H1 (cell line): ENCODE data around the gene CYP2W1. TPM values are rescaled to one million over a fixed set of nuclear protein-coding genes. Genes with fewer than 3 reads are reported as not detected.

Experiments used
- CTCF ChIA-PET: fragments of 300-600 bp; sonication (Branson Sonifier 250); formaldehyde crosslinking; loops from one replicate; lab custom pipeline; 2021; ENCODE audit not compliant: partially characterized antibody; lab: Charles Lee
- POLR2A ChIA-PET: fragments of 300-600 bp; sonication (Branson Sonifier 250); formaldehyde crosslinking; loops from one replicate; lab custom pipeline; 2021; ENCODE audit warnings: inconsistent platforms; ENCODE audit not compliant: partially characterized antibody; lab: Charles Lee
- DNase-seq, 2 experiments: peaks; one replicate each; pipeline versions ENCODE4 v3.0.0 to v3.0.0-alpha.2; 2010 to 2022; ENCODE audit warnings: low spot score in 2 of 2, low read depth in 1 of 2, mixed read lengths in 1 of 2
- FAIRE-seq: peaks from 2 replicates; lab custom pipeline; 2011; peaks lifted over from hg19 to GRCh38; lab: Jason Lieb, UNC
- H2AFZ ChIP-seq: 2 replicates; pipeline ENCODE4 v1.8.1; 2012; ENCODE audit warnings: low read length, inconsistent platforms
- H2AK5ac ChIP-seq: 2 replicates; pipeline ENCODE4 v1.6.1; 2013; ENCODE audit warnings: low read depth, low read length
- H2BK120ac ChIP-seq: replicated peaks from 2 replicates; pipeline ENCODE3; 2013; ENCODE audit warnings: low read depth, low read length, inconsistent platforms
- H2BK12ac ChIP-seq: 2 replicates; pipeline ENCODE4 v1.6.1; 2013; ENCODE audit warnings: low read depth, low read length
- H2BK15ac ChIP-seq: 2 replicates; pipeline ENCODE4 v1.6.1; 2013; ENCODE audit warnings: low read length
- H2BK20ac ChIP-seq: 2 replicates; pipeline ENCODE4 v1.6.1; 2013; ENCODE audit warnings: low read length
- H2BK5ac ChIP-seq: 2 replicates; pipeline ENCODE4 v1.6.1; 2013; ENCODE audit warnings: low read depth, low read length
- H3K14ac ChIP-seq: 2 replicates; pipeline ENCODE4 v1.6.1; 2013; ENCODE audit warnings: inconsistent platforms; ENCODE audit not compliant: insufficient read length
- H3K18ac ChIP-seq: 2 replicates; pipeline ENCODE4 v1.6.1; 2013; ENCODE audit warnings: low read length; ENCODE audit errors: extremely low read depth
- H3K23ac ChIP-seq: 2 replicates; pipeline ENCODE4 v1.6.1; 2013; ENCODE audit warnings: inconsistent platforms; ENCODE audit not compliant: insufficient read length
- H3K23me2 ChIP-seq: 2 replicates; pipeline ENCODE4 v1.6.1; 2013; ENCODE audit warnings: low read depth, low read length
- H3K27ac ChIP-seq: 2 replicates; pipeline ENCODE4 v1.6.1; 2011; ENCODE audit warnings: low read depth, low read length, inconsistent platforms
- H3K27me3 ChIP-seq, 4 experiments: replicated peaks in 1 of 4; 1 replicate in 1 of 4; 2 replicates in 3 of 4; pipeline versions ENCODE4 v1.6.1 to v1.8.1; 2011 to 2013; ENCODE audit warnings: low read length in 3 of 4, mild to moderate bottlenecking in 3 of 4, inconsistent platforms in 2 of 4, mixed read lengths in 2 of 4, moderate library complexity in 1 of 4; ENCODE audit not compliant: control insufficient read depth in 3 of 4, insufficient read depth in 3 of 4; ENCODE audit errors: extremely low read depth in 1 of 4
- H3K36me3 ChIP-seq, 4 experiments: 2 replicates each; pipeline versions ENCODE4 v1.6.1 to v1.8.1; 2011 to 2013; ENCODE audit warnings: mild to moderate bottlenecking in 4 of 4, low read length in 3 of 4, moderate library complexity in 2 of 4, control low read depth in 1 of 4, inconsistent platforms in 1 of 4; ENCODE audit not compliant: insufficient read depth in 4 of 4, control insufficient read depth in 2 of 4
- H3K4ac ChIP-seq: replicated peaks from 2 replicates; pipeline ENCODE3; 2013; ENCODE audit warnings: low read length, low read depth, mixed read lengths, inconsistent platforms; ENCODE audit not compliant: insufficient read length
- H3K4me1 ChIP-seq, 4 experiments: replicated peaks in 1 of 4; 1 replicate in 1 of 4; 2 replicates in 3 of 4; pipeline versions ENCODE4 v1.6.1 to v1.8.1; 2011 to 2013; ENCODE audit warnings: low read length in 3 of 4, inconsistent platforms in 2 of 4, mixed read lengths in 1 of 4; ENCODE audit not compliant: insufficient read depth in 4 of 4, control insufficient read depth in 3 of 4
- H3K4me2 ChIP-seq, 2 experiments: 2 replicates each; pipeline versions ENCODE4 v1.6.1 to v1.8.1; 2011 to 2013; ENCODE audit warnings: low read depth in 2 of 2, low read length in 2 of 2, control low read depth in 1 of 2, inconsistent platforms in 1 of 2, mild to moderate bottlenecking in 1 of 2; ENCODE audit not compliant: insufficient read depth in 1 of 2
- H3K4me3 ChIP-seq, 4 experiments: fragments of 200-600, 300-600 bp in 1 of 4; sonication (generic), shearing (Covaris generic), sonication (Bioruptor Twin) in 1 of 4; 2 replicates each; pipeline versions ENCODE4 v1.5.1 to v1.8.1; 2011 to 2016; ENCODE audit warnings: low read length in 4 of 4, low read depth in 3 of 4, control low read depth in 2 of 4, inconsistent platforms in 2 of 4, mild to moderate bottlenecking in 2 of 4, mixed read lengths in 1 of 4, moderate library complexity in 1 of 4; ENCODE audit not compliant: insufficient read depth in 2 of 4; ENCODE audit errors: extremely low read depth in 1 of 4
- H3K56ac ChIP-seq: replicated peaks from 2 replicates; pipeline ENCODE3; 2013; ENCODE audit warnings: low read depth, mild to moderate bottlenecking, mixed read lengths, low read length, inconsistent platforms; ENCODE audit not compliant: insufficient read length
- H3K79me1 ChIP-seq: 2 replicates; pipeline ENCODE4 v1.6.1; 2013; ENCODE audit warnings: low read depth, low read length, control low read depth
- H3K79me2 ChIP-seq, 2 experiments: 2 replicates each; pipeline versions ENCODE4 v1.6.1 to v1.8.1; 2012 to 2013; ENCODE audit warnings: low read length in 2 of 2, mild to moderate bottlenecking in 2 of 2, inconsistent platforms in 1 of 2; ENCODE audit not compliant: insufficient read depth in 2 of 2, control insufficient read depth in 1 of 2
- H3K9ac ChIP-seq, 4 experiments: replicated peaks in 1 of 4; 1 replicate in 1 of 4; 2 replicates in 3 of 4; pipeline versions ENCODE4 v1.6.1 to v1.8.1; 2011 to 2013; ENCODE audit warnings: low read depth in 3 of 4, low read length in 3 of 4, control low read depth in 2 of 4, mild to moderate bottlenecking in 2 of 4, moderate library complexity in 2 of 4, inconsistent platforms in 1 of 4; ENCODE audit errors: extremely low read depth in 1 of 4
- H3K9me3 ChIP-seq, 2 experiments: 2 replicates each; pipeline versions ENCODE4 v1.6.1 to v1.8.1; 2012 to 2013; ENCODE audit warnings: mild to moderate bottlenecking in 2 of 2, moderate library complexity in 2 of 2, control low read depth in 1 of 2, inconsistent platforms in 1 of 2, low read depth in 1 of 2, low read length in 1 of 2, mixed read lengths in 1 of 2; ENCODE audit not compliant: insufficient read depth in 2 of 2
- H4K20me1 ChIP-seq, 2 experiments: replicated peaks in 1 of 2; 2 replicates each; pipeline versions ENCODE3 to v1.8.1; 2011 to 2013; ENCODE audit warnings: inconsistent platforms in 2 of 2, low read length in 2 of 2, mild to moderate bottlenecking in 1 of 2; ENCODE audit not compliant: insufficient read depth in 2 of 2, control insufficient read depth in 1 of 2
- H4K5ac ChIP-seq: 2 replicates; pipeline ENCODE4 v1.6.1; 2013; ENCODE audit warnings: low read length, low read depth, mixed read lengths, inconsistent platforms; ENCODE audit not compliant: insufficient read length
- H4K8ac ChIP-seq: 2 replicates; pipeline ENCODE4 v1.8.0; 2013; ENCODE audit warnings: mild to moderate bottlenecking, moderate library complexity, low read length, inconsistent platforms; ENCODE audit not compliant: insufficient read depth; ENCODE audit errors: extremely low read depth
- H4K91ac ChIP-seq: replicated peaks from 2 replicates; pipeline ENCODE3; 2013; ENCODE audit warnings: low read length, mixed read lengths, inconsistent platforms; ENCODE audit not compliant: insufficient read length
- ATF3 ChIP-seq: IDR thresholded peaks from 2 replicates; pipeline ENCODE4 v1.6.1; 2011; ENCODE audit warnings: low read depth, mild to moderate bottlenecking, low read length; ENCODE audit not compliant: insufficient read depth
- RXRA ChIP-seq: IDR thresholded peaks from 2 replicates; pipeline ENCODE4 v1.6.1; 2011; ENCODE audit warnings: low read depth, mild to moderate bottlenecking, low read length, moderate library complexity; ENCODE audit not compliant: insufficient read depth
- SUZ12 ChIP-seq: fragments of 200-600 bp; sonication (generic); IDR thresholded peaks from 2 replicates; pipeline ENCODE4 v1.6.1; 2012; ENCODE audit warnings: mild to moderate bottlenecking, inconsistent platforms, low read length, moderate library complexity, mixed read lengths
- WGBS, 2 experiments: shearing (Covaris generic) in 1 of 2; methylation state at CpG; one replicate each; pipeline versions ENCODE4 v1.1.6 to v1.1.7; 2013 to 2015; ENCODE audit warnings: low lambda C conversion rate in 2 of 2, mixed read lengths in 2 of 2, inconsistent platforms in 1 of 2, low coverage in 1 of 2, missing lambda C conversion rate in 1 of 2; ENCODE audit not compliant: insufficient replicate concordance in 2 of 2, insufficient coverage in 1 of 2, insufficient read length in 1 of 2; ENCODE audit errors: extremely low coverage in 1 of 2, missing lambda C conversion rate in 1 of 2; 5-methylcytosine and 5-hydroxymethylcytosine counted together
- polyA plus RNA-seq, 7 experiments: library from polyadenylated mRNA; depleted of rRNA in 3 of 7; stranded (reverse) in 5 of 7; unstranded in 2 of 7; fragments of >200 nt in 5 of 7; fragments of 200-250 nt in 2 of 7; gene quantifications; 1 replicate in 5 of 7; 2 replicates in 1 of 7; 4 replicates in 1 of 7; pipeline versions ENCODE4 v1.2.1 to v1.2.3, GENCODE V29; 2011 to 2013; ENCODE audit warnings: missing spikeins in 2 of 7, mixed read lengths in 2 of 7
- total RNA-seq: library from RNA; stranded (reverse); fragmentation: NEBNext Ultra II Directional; extraction: Animal tissue kit (Norgen Biotek cat#: 25700); gene quantifications from 2 replicates; pipeline ENCODE4 v1.2.1, GENCODE V29; 2021

Gene CYP2W1
- total and polyA plus RNA-seq, 2 of the 8 experiments (the other 6 are each of a cell fraction or from before 2014, with no cell fraction given) = not detected

- H3K4me2 ChIP-seq = no peak overlapping the region
- DNase-seq (no peak), FAIRE-seq (no peak)
- no peak overlapping the region for H2AFZ ChIP-seq
- no peak overlapping the region for H3K4me3 ChIP-seq
- no peaks in the 10 kb centered on the region for H3K79me2 ChIP-seq
- peaks cover 0 to 8% (median 4%) of the 10 kb centered on the region in 4 experiments; a peak in 5 of 7 replicates for H3K4me1 ChIP-seq
- H2BK20ac ChIP-seq = no peak overlapping the region
- no peak overlapping the region for H3K56ac ChIP-seq
- H3K14ac ChIP-seq = no peak overlapping the region
- H3K36me3 ChIP-seq = no peaks in the 10 kb centered on the region
- no peak overlapping the region for H4K5ac ChIP-seq
- 96% methylated on average over 31 of the region's 38 CpGs; no CpG with 5 or more reads in 1 of the 2 experiments for WGBS, 2 experiments
- no peak overlapping the region for H3K18ac ChIP-seq
- H4K20me1 ChIP-seq = peaks cover 0 to 2% of the 10 kb centered on the region in 2 experiments
- H3K4ac ChIP-seq = no peak overlapping the region
- H2BK5ac ChIP-seq = no peak overlapping the region; the same call in 1 of the 2 replicates
- no peaks in the 10 kb centered on the region for H3K27me3 ChIP-seq
- H2BK120ac ChIP-seq = no peak overlapping the region
- no peak overlapping the region; the same call in 1 of the 2 replicates for H3K27ac ChIP-seq
- H3K9ac ChIP-seq = no peak overlapping the region
- H3K79me1 ChIP-seq = no peaks in the 10 kb centered on the region
- H2BK12ac ChIP-seq = no peak overlapping the region
- ChIA-PET POLR2A (interaction anchor here (1.1 to 1.7 kb wide), 3 partner anchors 21 to 47 kb away, joined by 3 to 4 read pairs (median 4); partner anchors contain the start of gene COX19), CTCF (interaction anchor here (0.5 to 10.0 kb wide), 16 partner anchors 8 to 595 kb away, joined by 3 to 143 read pairs (median 8); partner anchors contain the start of gene GPR146)
- H3K9me3 ChIP-seq = no peaks in the 10 kb centered on the region
- peak overlapping the region; percentile 20; the same call in 1 of the 2 replicates for H4K8ac ChIP-seq
- H3K23ac ChIP-seq = no peak overlapping the region
- H3K23me2 ChIP-seq = no peaks in the 10 kb centered on the region
- no peak overlapping the region for H4K91ac ChIP-seq
- H2AK5ac ChIP-seq = no peak overlapping the region
- no peak overlapping the region for H2BK15ac ChIP-seq
- no peak for TF ChIP-seq SUZ12
- no peak for TF ChIP-seq RXRA
- no peak for TF ChIP-seq ATF3
Observed at GRCh38 chr7:996079-996872, 13.3 kb downstream of the CYP2W1 start.
